HK-2 (cell line): Measurements from ENCODE around the gene TEX54.

ENCODE experiments used
- DNase-seq: peaks from one replicate; pipeline ENCODE4 v3.0.0-alpha.2; 2018; ENCODE audit not compliant: unreplicated experiment

TEX54 gene

DNA sequence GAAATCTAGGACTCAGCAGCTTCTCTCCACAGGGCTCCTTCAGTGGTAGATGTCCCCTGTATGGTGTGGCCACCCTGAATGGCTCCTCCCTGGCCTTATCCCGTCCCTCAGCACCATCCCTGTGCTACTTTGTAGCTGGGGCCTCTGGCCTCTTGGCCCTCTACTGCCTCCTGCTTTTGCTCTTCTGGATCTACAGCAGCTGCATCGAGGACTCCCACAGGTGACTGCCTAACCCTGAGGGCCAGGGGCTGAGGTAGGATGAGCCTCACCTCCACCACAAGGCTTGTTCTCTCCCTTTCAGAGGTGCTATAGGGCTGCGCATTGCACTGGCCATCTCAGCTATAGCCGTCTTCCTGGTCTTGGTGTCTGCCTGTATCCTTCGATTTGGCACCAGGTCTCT, 43.6 kb downstream of the TEX54 start:
- DNase-seq, result no peak

GRCh38 chr11:62787005-62787759, 45.5 kb downstream of the TEX54 start, which contains the start of gene TMEM179B:
Gene TMEM179B, plus strand, starts transcription at chr11:62787402. Its CDS starts 30 bp downstream, at chr11:62787432.
- peak; percentile 96 for DNase-seq

- DNase-seq, result peak; percentile 80
Measured at GRCh38 chr11:62786318-62787004, 46.2 kb downstream of the TEX54 start.

DNA sequence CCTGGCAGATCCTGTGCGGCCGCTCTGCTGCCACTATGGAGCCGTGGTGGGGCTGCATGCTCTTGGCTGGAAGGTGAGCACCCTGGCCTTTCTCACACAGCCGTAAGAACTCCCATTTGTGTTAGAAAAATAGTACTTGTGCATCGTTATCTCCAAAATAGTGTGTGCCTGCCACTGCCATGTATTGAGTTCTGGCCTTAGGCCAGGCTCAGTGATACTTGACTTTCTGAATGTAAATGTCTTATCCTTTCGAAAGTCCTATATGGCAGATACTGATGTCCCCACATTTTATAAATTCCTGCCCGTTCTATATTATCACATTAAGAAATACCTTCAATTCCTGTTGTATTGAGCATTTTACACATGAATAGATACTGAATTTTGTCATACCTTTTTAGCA, 49.9 kb downstream of the TEX54 start:
- DNase-seq, result no peak
